Measurements from ENCODE around the gene ABCC9.

The ABCC9 gene

GRCh38 chr12:21775133-21775820 is 165.9 kb downstream of the ABCC9 start:
- no peaks in the 10 kb centered on the region for H3K9me3 ChIP-seq (ENCODE audit: low read depth, low read length)
- H3K36me3 ChIP-seq (ENCODE audit: insufficient read depth, low read length) = no peaks in the 10 kb centered on the region
- no peak overlapping the region for H3K27ac ChIP-seq
- DNase-seq (ENCODE audit: low read depth, low spot score) = no peak
- peak overlapping the region; percentile 72 for H3K4me3 ChIP-seq
- TF ChIP-seq FOXP2 (optimal IDR thresholded peaks at IDR 0.05; ENCODE audit: control extremely low read depth, extremely low read length, insufficient read depth) (no peak), EZH2 (IDR thresholded peaks at IDR 0.05) (no peak), POLR2AphosphoS5 (IDR thresholded peaks at IDR 0.05; ENCODE audit: borderline replicate concordance, low read depth, low read length) (no peak)
- H3K9ac ChIP-seq (ENCODE audit: insufficient read length) = no peak overlapping the region

GRCh38 chr12:21774358-21775132 is 166.7 kb downstream of the ABCC9 start, which contains the start of gene KCNJ8:
KCNJ8 (minus strand) TSS chr12:21774706; CDS start chr12:21773616, 1,090 bp downstream.
- no peak within 1 kb of the TSS for H3K27ac ChIP-seq
- no peaks in the 10 kb centered on the region for H3K9me3 ChIP-seq (ENCODE audit: low read depth, low read length)
- H3K9ac ChIP-seq (ENCODE audit: insufficient read length) = no peak within 1 kb of the TSS
- TF ChIP-seq FOXP2 (optimal IDR thresholded peaks at IDR 0.05; ENCODE audit: control extremely low read depth, extremely low read length, insufficient read depth) = no peak
- no peak for TF ChIP-seq EZH2 (IDR thresholded peaks at IDR 0.05)
- no peak for TF ChIP-seq POLR2AphosphoS5 (IDR thresholded peaks at IDR 0.05; ENCODE audit: borderline replicate concordance, low read depth, low read length)
- H3K4me3 ChIP-seq = peak within 1 kb of the TSS; percentile 72
- DNase-seq (ENCODE audit: low read depth, low spot score) = no peak
- no peaks in the 10 kb centered on the region for H3K36me3 ChIP-seq (ENCODE audit: insufficient read depth, low read length)

GRCh38 chr12:21773806-21774205 is 167.4 kb downstream of the ABCC9 start:
- Histone ChIP-seq H3K9ac (ENCODE audit: insufficient read length) (no peak overlapping the region), H3K4me3 (no peak overlapping the region), H3K9me3 (ENCODE audit: low read depth, low read length) (no peaks in the 10 kb centered on the region), H3K36me3 (ENCODE audit: insufficient read depth, low read length) (no peaks in the 10 kb centered on the region), H3K27ac (no peak overlapping the region)
- TF ChIP-seq FOXP2 (optimal IDR thresholded peaks at IDR 0.05; ENCODE audit: control extremely low read depth, extremely low read length, insufficient read depth) (no peak), EZH2 (IDR thresholded peaks at IDR 0.05) (no peak), POLR2AphosphoS5 (IDR thresholded peaks at IDR 0.05; ENCODE audit: borderline replicate concordance, low read depth, low read length) (no peak)
- DNase-seq (ENCODE audit: low read depth, low spot score) = no peak

GRCh38 chr12:21773263-21773741 is 167.9 kb downstream of the ABCC9 start:
- no peak for DNase-seq (ENCODE audit: low read depth, low spot score)
- H3K9ac ChIP-seq (ENCODE audit: insufficient read length) = no peak overlapping the region
- H3K36me3 ChIP-seq (ENCODE audit: insufficient read depth, low read length) = no peaks in the 10 kb centered on the region
- no peak overlapping the region for H3K4me3 ChIP-seq
- H3K9me3 ChIP-seq (ENCODE audit: low read depth, low read length) = no peaks in the 10 kb centered on the region
- TF ChIP-seq EZH2 (IDR thresholded peaks at IDR 0.05) = no peak
- no peak for TF ChIP-seq POLR2AphosphoS5 (IDR thresholded peaks at IDR 0.05; ENCODE audit: borderline replicate concordance, low read depth, low read length)
- no peak for TF ChIP-seq FOXP2 (optimal IDR thresholded peaks at IDR 0.05; ENCODE audit: control extremely low read depth, extremely low read length, insufficient read depth)
- H3K27ac ChIP-seq = no peak overlapping the region

GRCh38 chr12:21771311-21771710 is 169.9 kb downstream of the ABCC9 start:
- Histone ChIP-seq H3K9me3 (ENCODE audit: low read depth, low read length) (no peaks in the 10 kb centered on the region), H3K4me3 (no peak overlapping the region), H3K36me3 (ENCODE audit: insufficient read depth, low read length) (no peaks in the 10 kb centered on the region), H3K27ac (no peak overlapping the region), H3K9ac (ENCODE audit: insufficient read length) (no peak overlapping the region)
- no peak for TF ChIP-seq EZH2 (IDR thresholded peaks at IDR 0.05)
- no peak for TF ChIP-seq POLR2AphosphoS5 (IDR thresholded peaks at IDR 0.05; ENCODE audit: borderline replicate concordance, low read depth, low read length)
- no peak for TF ChIP-seq FOXP2 (optimal IDR thresholded peaks at IDR 0.05; ENCODE audit: control extremely low read depth, extremely low read length, insufficient read depth)
- no peak for DNase-seq (ENCODE audit: low read depth, low spot score)

GRCh38 chr12:21769307-21769706 is 171.9 kb downstream of the ABCC9 start:
- no peak for DNase-seq (ENCODE audit: low read depth, low spot score)
- H3K36me3 ChIP-seq (ENCODE audit: insufficient read depth, low read length) = no peaks in the 10 kb centered on the region
- no peak overlapping the region for H3K4me3 ChIP-seq
- no peak overlapping the region for H3K27ac ChIP-seq
- H3K9ac ChIP-seq (ENCODE audit: insufficient read length) = no peak overlapping the region
- no peaks in the 10 kb centered on the region for H3K9me3 ChIP-seq (ENCODE audit: low read depth, low read length)
- no peak for TF ChIP-seq FOXP2 (optimal IDR thresholded peaks at IDR 0.05; ENCODE audit: control extremely low read depth, extremely low read length, insufficient read depth)
- no peak for TF ChIP-seq POLR2AphosphoS5 (IDR thresholded peaks at IDR 0.05; ENCODE audit: borderline replicate concordance, low read depth, low read length)
- no peak for TF ChIP-seq EZH2 (IDR thresholded peaks at IDR 0.05)

- Histone ChIP-seq H3K27ac (no peak overlapping the region), H3K36me3 (ENCODE audit: insufficient read depth, low read length) (no peaks in the 10 kb centered on the region), H3K9ac (ENCODE audit: insufficient read length) (no peak overlapping the region), H3K9me3 (ENCODE audit: low read depth, low read length) (no peaks in the 10 kb centered on the region), H3K4me3 (no peak overlapping the region)
- DNase-seq (ENCODE audit: low read depth, low spot score) = no peak
- TF ChIP-seq FOXP2 (optimal IDR thresholded peaks at IDR 0.05; ENCODE audit: control extremely low read depth, extremely low read length, insufficient read depth) (no peak), POLR2AphosphoS5 (IDR thresholded peaks at IDR 0.05; ENCODE audit: borderline replicate concordance, low read depth, low read length) (no peak), EZH2 (IDR thresholded peaks at IDR 0.05) (no peak)
Measured at GRCh38 chr12:21766403-21766802, 174.8 kb downstream of the ABCC9 start.

- no peak overlapping the region for H3K27ac ChIP-seq
- no peaks in the 10 kb centered on the region for H3K36me3 ChIP-seq (ENCODE audit: insufficient read depth, low read length)
- H3K9me3 ChIP-seq (ENCODE audit: low read depth, low read length) = no peaks in the 10 kb centered on the region
- TF ChIP-seq EZH2 (IDR thresholded peaks at IDR 0.05) (no peak), FOXP2 (optimal IDR thresholded peaks at IDR 0.05; ENCODE audit: control extremely low read depth, extremely low read length, insufficient read depth) (no peak), POLR2AphosphoS5 (IDR thresholded peaks at IDR 0.05; ENCODE audit: borderline replicate concordance, low read depth, low read length) (no peak)
- no peak overlapping the region for H3K9ac ChIP-seq (ENCODE audit: insufficient read length)
- no peak overlapping the region for H3K4me3 ChIP-seq
- DNase-seq (ENCODE audit: low read depth, low spot score) = no peak
Measured at GRCh38 chr12:21764950-21765349, 176.3 kb downstream of the ABCC9 start.
